Right lobe of liver (tissue), 4 donors: ENCODE results near the gene ITLN1.

Experiments used
- POLR2A ChIP-seq: fragments of 450-650 bp; IDR thresholded peaks from one replicate; pipeline ENCODE4 v1.6.1; 2017; ENCODE audit warnings: antibody characterized with exemption, mild to moderate bottlenecking
- TF ChIP-seq, protein P1 (sequence below), 4 donors: fragments of 200-600 bp in 3 of 4; fragments of 450-650 bp in 1 of 4; IDR thresholded peaks; one replicate each; pipeline versions ENCODE4 v1.5.1 to v1.8.0; 2016 to 2022; ENCODE audit warnings: antibody characterized with exemption in 4 of 4, mild to moderate bottlenecking in 2 of 4
- donor health status: DM: no; HTN: no; CAD: no.
- donor health status: DM: no; HTN: no; CAD: no.
- donor health status: DM: no; HTN: yes; CAD: no.

- TF ChIP-seq, protein P1, sequence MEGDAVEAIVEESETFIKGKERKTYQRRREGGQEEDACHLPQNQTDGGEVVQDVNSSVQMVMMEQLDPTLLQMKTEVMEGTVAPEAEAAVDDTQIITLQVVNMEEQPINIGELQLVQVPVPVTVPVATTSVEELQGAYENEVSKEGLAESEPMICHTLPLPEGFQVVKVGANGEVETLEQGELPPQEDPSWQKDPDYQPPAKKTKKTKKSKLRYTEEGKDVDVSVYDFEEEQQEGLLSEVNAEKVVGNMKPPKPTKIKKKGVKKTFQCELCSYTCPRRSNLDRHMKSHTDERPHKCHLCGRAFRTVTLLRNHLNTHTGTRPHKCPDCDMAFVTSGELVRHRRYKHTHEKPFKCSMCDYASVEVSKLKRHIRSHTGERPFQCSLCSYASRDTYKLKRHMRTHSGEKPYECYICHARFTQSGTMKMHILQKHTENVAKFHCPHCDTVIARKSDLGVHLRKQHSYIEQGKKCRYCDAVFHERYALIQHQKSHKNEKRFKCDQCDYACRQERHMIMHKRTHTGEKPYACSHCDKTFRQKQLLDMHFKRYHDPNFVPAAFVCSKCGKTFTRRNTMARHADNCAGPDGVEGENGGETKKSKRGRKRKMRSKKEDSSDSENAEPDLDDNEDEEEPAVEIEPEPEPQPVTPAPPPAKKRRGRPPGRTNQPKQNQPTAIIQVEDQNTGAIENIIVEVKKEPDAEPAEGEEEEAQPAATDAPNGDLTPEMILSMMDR (IDR thresholded peaks at IDR 0.05): no peak
- no peak for TF ChIP-seq POLR2A
Observed at GRCh38 chr1:160858097-160858496, 26.9 kb downstream of the ITLN1 start.
